Left lung (tissue), 10 donors: ENCODE measurements around the gene AUNIP. TPM values are rescaled to one million over a fixed set of nuclear protein-coding genes. Genes with fewer than 3 reads are reported as not detected.

Source experiments
- ATAC-seq: fragments of 200-7000 bp; cut with Tn5 transposase; one replicate; pipeline ENCODE4 v1.9.1; 2020; ENCODE audit warnings: moderate library complexity
- DNase-seq, 4 donors: peaks; one replicate each; pipeline ENCODE4 v3.0.0-alpha.2; 2013 to 2020
- H3K27ac ChIP-seq, 2 donors: fragments of 200-600 bp; sonication (generic) in 1 of 2; one replicate each; pipeline versions ENCODE4 v1.5.0 to v1.8.0; 2020 to 2021
- H3K27me3 ChIP-seq, 2 donors: fragments of 200-600 bp; sonication (generic) in 1 of 2; one replicate each; pipeline versions ENCODE4 v1.5.0 to v1.8.0; 2020 to 2021
- H3K36me3 ChIP-seq, 2 donors: fragments of 200-600 bp; sonication (generic) in 1 of 2; one replicate each; pipeline versions ENCODE4 v1.5.0 to v1.8.0; 2020 to 2021
- H3K4me1 ChIP-seq, 2 donors: fragments of 200-600 bp; one replicate each; pipeline ENCODE4 v1.8.0; 2021
- H3K4me3 ChIP-seq, 2 donors: fragments of 200-600 bp; sonication (generic) in 1 of 2; one replicate each; pipeline versions ENCODE4 v1.5.0 to v1.8.0; 2020 to 2021; ENCODE audit warnings: mild to moderate bottlenecking in 1 of 2
- H3K9me3 ChIP-seq, 2 donors: fragments of 200-600 bp; sonication (generic) in 1 of 2; one replicate each; pipeline versions ENCODE4 v1.5.0 to v1.8.0; 2020 to 2021
- intact Hi-C, 2 donors: fragments of 100-400 bp; cut with DNase I; formaldehyde crosslinking; loops; one replicate each; pipeline versions ENCODE4 v1.11.2 to v1.14.2; 2022
- polyA plus RNA-seq, 6 donors: library from polyadenylated mRNA; unstranded; fragments of 120-200 nt; gene quantifications; one replicate each; pipeline ENCODE4 v1.2.1, GENCODE V29; 2013; ENCODE audit not compliant: insufficient read length in 6 of 6
- total RNA-seq, 2 donors: library from RNA; stranded (reverse); fragmentation: NEBNext Ultra II Directional; extraction: Animal tissue kit (Norgen Biotek cat#: 25700); gene quantifications; one replicate each; pipeline ENCODE4 v1.2.1, GENCODE V29; 2021
- TF ChIP-seq, protein P1 (sequence below), 2 donors: fragments of 200-600 bp; sonication (generic) in 1 of 2; IDR thresholded peaks; one replicate each; pipeline versions ENCODE4 v1.5.0 to v1.8.0; 2021; ENCODE audit warnings: antibody characterized with exemption in 2 of 2
- donor health status: DM: no; HTN: yes; CAD: no.
- donor health status: DM: no; HTN: no; CAD: no.

Gene AUNIP
- total and polyA plus RNA-seq, 8 donors = 0.97 to 3.1 (median 2.4) TPM

DNA sequence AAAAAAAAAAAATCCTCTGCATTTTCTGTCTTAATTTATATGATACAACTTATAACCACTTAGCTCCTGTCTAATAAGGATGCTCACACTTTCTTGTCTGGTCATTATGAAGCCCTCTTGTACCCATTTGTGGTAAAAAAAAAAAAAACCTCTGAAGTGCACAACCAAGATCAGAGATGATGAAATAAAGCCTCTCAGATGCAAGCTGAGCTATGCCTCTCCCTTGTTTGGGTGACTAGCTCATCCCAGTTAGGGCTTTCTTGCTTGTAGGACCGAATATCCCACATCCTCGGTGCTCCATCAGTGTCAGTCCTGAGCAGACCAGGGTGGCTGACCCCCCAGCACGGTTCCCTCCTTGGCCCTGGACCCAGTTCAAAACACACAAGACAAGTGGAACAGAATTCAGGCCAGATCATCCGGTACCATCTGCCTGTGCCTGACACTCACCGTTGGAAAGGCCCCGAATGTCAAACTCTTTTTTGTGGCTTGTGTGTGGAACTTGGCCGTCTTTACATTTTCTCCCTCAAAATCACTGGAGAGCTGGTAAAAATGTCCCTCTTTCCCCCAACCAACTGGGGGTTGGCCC is 65.6 kb downstream of the AUNIP start:
- H3K9me3 ChIP-seq = no peaks in the 10 kb centered on the region
- peaks cover 2 to 18% of the 10 kb centered on the region in 2 donors for H3K4me1 ChIP-seq
- H3K4me3 ChIP-seq = no peak overlapping the region
- DNase-seq (no peak), ATAC-seq (no peak)
- intact Hi-C loops = no loop called here
- H3K27ac ChIP-seq = no peak overlapping the region
- TF ChIP-seq, protein P1, sequence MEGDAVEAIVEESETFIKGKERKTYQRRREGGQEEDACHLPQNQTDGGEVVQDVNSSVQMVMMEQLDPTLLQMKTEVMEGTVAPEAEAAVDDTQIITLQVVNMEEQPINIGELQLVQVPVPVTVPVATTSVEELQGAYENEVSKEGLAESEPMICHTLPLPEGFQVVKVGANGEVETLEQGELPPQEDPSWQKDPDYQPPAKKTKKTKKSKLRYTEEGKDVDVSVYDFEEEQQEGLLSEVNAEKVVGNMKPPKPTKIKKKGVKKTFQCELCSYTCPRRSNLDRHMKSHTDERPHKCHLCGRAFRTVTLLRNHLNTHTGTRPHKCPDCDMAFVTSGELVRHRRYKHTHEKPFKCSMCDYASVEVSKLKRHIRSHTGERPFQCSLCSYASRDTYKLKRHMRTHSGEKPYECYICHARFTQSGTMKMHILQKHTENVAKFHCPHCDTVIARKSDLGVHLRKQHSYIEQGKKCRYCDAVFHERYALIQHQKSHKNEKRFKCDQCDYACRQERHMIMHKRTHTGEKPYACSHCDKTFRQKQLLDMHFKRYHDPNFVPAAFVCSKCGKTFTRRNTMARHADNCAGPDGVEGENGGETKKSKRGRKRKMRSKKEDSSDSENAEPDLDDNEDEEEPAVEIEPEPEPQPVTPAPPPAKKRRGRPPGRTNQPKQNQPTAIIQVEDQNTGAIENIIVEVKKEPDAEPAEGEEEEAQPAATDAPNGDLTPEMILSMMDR (IDR thresholded peaks at IDR 0.05) = no peak
- no peaks in the 10 kb centered on the region for H3K36me3 ChIP-seq
- H3K27me3 ChIP-seq = no peaks in the 10 kb centered on the region

DNA sequence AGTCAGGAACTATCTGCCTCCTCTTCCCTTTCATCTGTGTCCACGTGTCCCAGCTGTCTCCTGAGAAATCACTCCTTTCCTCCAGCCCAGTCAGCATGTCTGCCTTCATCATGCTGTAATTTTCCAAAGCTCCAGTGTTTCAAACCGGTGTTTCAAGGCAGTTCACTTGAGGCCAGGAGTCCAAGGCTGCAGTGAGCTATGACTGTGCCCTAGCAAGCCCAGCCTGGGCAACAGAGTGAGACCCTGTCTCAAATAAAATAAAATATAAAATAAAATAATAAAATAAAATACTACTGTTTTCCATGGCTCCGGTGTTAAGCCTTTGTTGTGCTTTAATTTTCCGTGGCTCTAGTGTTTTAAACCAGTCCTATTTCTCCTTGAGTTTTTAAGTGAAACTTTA is 67.1 kb downstream of the AUNIP start:
- TF ChIP-seq, protein P1 (IDR thresholded peaks at IDR 0.05) = no peak
- Histone ChIP-seq H3K27ac (no peak overlapping the region), H3K36me3 (no peaks in the 10 kb centered on the region), H3K27me3 (no peaks in the 10 kb centered on the region), H3K4me1 (peaks cover 2 to 10% of the 10 kb centered on the region in 2 donors), H3K4me3 (no peak overlapping the region), H3K9me3 (no peaks in the 10 kb centered on the region)
- no peak for DNase-seq
- intact Hi-C loops = no loop called here
- no peak for ATAC-seq

GRCh38 chr1:25790472-25790871 is 68.8 kb downstream of the AUNIP start:
- Histone ChIP-seq H3K36me3 (no peaks in the 10 kb centered on the region), H3K27ac (no peak overlapping the region), H3K27me3 (no peaks in the 10 kb centered on the region), H3K4me1 (no peaks in the 10 kb centered on the region), H3K4me3 (no peak overlapping the region), H3K9me3 (no peaks in the 10 kb centered on the region)
- ATAC-seq (no peak), DNase-seq (no peak)
- TF ChIP-seq, protein P1 (IDR thresholded peaks at IDR 0.05) = no peak
- intact Hi-C loops = no loop called here

GRCh38 chr1:25787760-25788166 is 71.5 kb downstream of the AUNIP start:
- Histone ChIP-seq H3K4me1 (no peaks in the 10 kb centered on the region), H3K27me3 (no peaks in the 10 kb centered on the region), H3K4me3 (no peak overlapping the region), H3K9me3 (no peaks in the 10 kb centered on the region), H3K36me3 (no peaks in the 10 kb centered on the region), H3K27ac (no peak overlapping the region)
- no peak for DNase-seq
- intact Hi-C loops = no loop called here
- ATAC-seq = no peak
- TF ChIP-seq, protein P1 (IDR thresholded peaks at IDR 0.05) = no peak

GRCh38 chr1:25786887-25787759 is 72.1 kb downstream of the AUNIP start:
- Histone ChIP-seq H3K9me3 (no peaks in the 10 kb centered on the region), H3K27ac (no peak overlapping the region), H3K4me3 (no peak overlapping the region), H3K36me3 (no peaks in the 10 kb centered on the region), H3K4me1 (no peaks in the 10 kb centered on the region), H3K27me3 (no peaks in the 10 kb centered on the region)
- TF ChIP-seq, protein P1 (IDR thresholded peaks at IDR 0.05) = no peak
- DNase-seq (no peak), ATAC-seq (peak; percentile 27)
- intact Hi-C loops = no loop called here
